Liver (tissue), 9 donors: ENCODE measurements around the gene SCGN. TPM values are rescaled to one million over a fixed set of nuclear protein-coding genes. Genes with fewer than 3 reads are reported as not detected.
A peak's percentile ranks its signal among the peaks of the same experiment; 100 is the strongest.
"Not testable (repeated sequence)": the region's sequence is repeated elsewhere in the genome, so short reads cannot be mapped to it uniquely, and the experiment has no call there.

ENCODE experiments used
- DNase-seq: peaks from one replicate; pipeline ENCODE4 v3.0.0-alpha.2; 2017; ENCODE audit warnings: low spot score
- H3K27ac ChIP-seq, 2 donors: one replicate each; pipeline ENCODE4 v1.7.0; 2013; ENCODE audit warnings: inconsistent platforms in 2 of 2, low read length in 2 of 2, control low read depth in 1 of 2, low read depth in 1 of 2, mild to moderate bottlenecking in 1 of 2
- H3K27me3 ChIP-seq, 4 donors: one replicate each; pipeline versions ENCODE4 v1.6.1 to v1.7.0; 2013; ENCODE audit warnings: low read length in 3 of 4, inconsistent platforms in 1 of 4, mild to moderate bottlenecking in 1 of 4, moderate library complexity in 1 of 4; ENCODE audit not compliant: control insufficient read depth in 4 of 4, insufficient read depth in 4 of 4
- H3K36me3 ChIP-seq, 4 donors: one replicate each; pipeline versions ENCODE4 v1.6.1 to v1.7.0; 2013; ENCODE audit warnings: low read length in 3 of 4, mild to moderate bottlenecking in 3 of 4, low read depth in 1 of 4, moderate library complexity in 1 of 4; ENCODE audit not compliant: control insufficient read depth in 4 of 4, insufficient read depth in 3 of 4
- H3K4me1 ChIP-seq, 4 donors: one replicate each; pipeline versions ENCODE4 v1.6.1 to v1.7.0; 2013; ENCODE audit warnings: low read length in 3 of 4, mild to moderate bottlenecking in 3 of 4, moderate library complexity in 1 of 4; ENCODE audit not compliant: control insufficient read depth in 4 of 4, insufficient read depth in 4 of 4
- H3K4me3 ChIP-seq, 3 donors: one replicate each; pipeline versions ENCODE4 v1.6.1 to v1.7.0; 2013; ENCODE audit warnings: low read length in 3 of 3, control low read depth in 1 of 3, low read depth in 1 of 3, mild to moderate bottlenecking in 1 of 3
- H3K9ac ChIP-seq, 2 donors: one replicate each; pipeline ENCODE4 v1.7.0; 2013; ENCODE audit warnings: low read length in 2 of 2, mild to moderate bottlenecking in 2 of 2, moderate library complexity in 2 of 2, control low read depth in 1 of 2, low read depth in 1 of 2
- H3K9me3 ChIP-seq, 4 donors: one replicate each; pipeline versions ENCODE4 v1.6.1 to v1.7.0; 2013; ENCODE audit warnings: low read length in 3 of 4; ENCODE audit not compliant: control insufficient read depth in 4 of 4
- ATF3 ChIP-seq: IDR thresholded peaks from 2 replicates; pipeline ENCODE4 v1.6.1; 2016; ENCODE audit warnings: antibody characterized with exemption
- FOXA1 ChIP-seq: IDR thresholded peaks from 2 replicates; pipeline ENCODE4 v1.6.1; 2016; ENCODE audit warnings: antibody characterized with exemption
- FOXA2 ChIP-seq: IDR thresholded peaks from 2 replicates; pipeline ENCODE4 v1.6.1; 2016; ENCODE audit warnings: antibody characterized with exemption
- JUND ChIP-seq, 2 donors: IDR thresholded peaks; 2 replicates each; pipeline ENCODE4 v1.6.1; 2016; ENCODE audit warnings: antibody characterized with exemption in 2 of 2
- MAX ChIP-seq: IDR thresholded peaks from 2 replicates; pipeline ENCODE4 v1.6.1; 2016; ENCODE audit warnings: antibody characterized with exemption
- NR2F2 ChIP-seq: IDR thresholded peaks from 2 replicates; pipeline ENCODE4 v1.6.1; 2016; ENCODE audit warnings: antibody characterized with exemption
- RAD21 ChIP-seq, 2 donors: IDR thresholded peaks; 2 replicates each; pipeline ENCODE4 v1.6.1; 2016; ENCODE audit warnings: antibody characterized with exemption in 2 of 2, mild to moderate bottlenecking in 2 of 2
- RXRA ChIP-seq, 2 donors: IDR thresholded peaks; 2 replicates each; pipeline ENCODE4 v1.6.1; 2017 to 2018; ENCODE audit warnings: antibody characterized with exemption in 2 of 2, mild to moderate bottlenecking in 1 of 2
- SP1 ChIP-seq: IDR thresholded peaks from 2 replicates; pipeline ENCODE4 v1.6.1; 2018; ENCODE audit warnings: antibody characterized with exemption, mild to moderate bottlenecking
- TAF1 ChIP-seq: conservative IDR thresholded peaks from 2 replicates; pipeline ENCODE4 v1.6.1; 2016; ENCODE audit warnings: antibody characterized with exemption, mild to moderate bottlenecking
- YY1 ChIP-seq: IDR thresholded peaks from 2 replicates; pipeline ENCODE4 v1.6.1; 2016; ENCODE audit warnings: antibody characterized with exemption, mild to moderate bottlenecking
- ZBTB33 ChIP-seq: IDR thresholded peaks from 2 replicates; pipeline ENCODE4 v1.6.1; 2016; ENCODE audit warnings: antibody characterized with exemption
- WGBS: extraction: QIAGEN DNeasy Blood & Tissue Kit; methylation state at CpG from one replicate; pipeline ENCODE4 v1.1.7; 2013; 5-methylcytosine and 5-hydroxymethylcytosine counted together
- polyA plus RNA-seq, 2 donors: library from polyadenylated mRNA; stranded (reverse) in 1 of 2; unstranded in 1 of 2; fragments of 200-250 nt in 1 of 2; fragments of >200 nt in 1 of 2; fragmentation: Nextera tagmentation in 1 of 2; extraction: Ambion mirVana in 1 of 2; gene quantifications; one replicate each; pipeline versions ENCODE4 v1.2.1 to v1.2.3, GENCODE V29; 2013 to 2015
- total RNA-seq, 2 donors: library from RNA; depleted of rRNA; stranded (reverse); fragments of >200 nt; gene quantifications; one replicate each; pipeline ENCODE4 v1.2.3, GENCODE V29; 2014
- donor health status: healthy.
- donor health status: healthy.
- donor health status: healthy.
- donor health status: healthy.
- donor health status: healthy.

Gene SCGN
- total and polyA plus RNA-seq, 4 donors = 0.28 to 8.1 (median 2.8) TPM

GRCh38 chr6:25746968-25747367 is 95.0 kb downstream of the SCGN start (continued):
- TF ChIP-seq ZBTB33 (no peak), ATF3 (no peak)

GRCh38 chr6:25747477-25747876 is 95.5 kb downstream of the SCGN start:
- Histone ChIP-seq H3K9me3 (no peaks in the 10 kb centered on the region), H3K27me3 (no peaks in the 10 kb centered on the region), H3K4me3 (no peak overlapping the region), H3K4me1 (peaks cover 5 to 29% (median 9%) of the 10 kb centered on the region in 4 donors), H3K27ac (no peak overlapping the region), H3K9ac (no peak overlapping the region), H3K36me3 (no peaks in the 10 kb centered on the region)
- DNase-seq = no peak
- TF ChIP-seq ATF3 (no peak), RAD21 (IDR thresholded peaks at IDR 0.05) (no peak), MAX (no peak), YY1 (no peak), SP1 (no peak), JUND (IDR thresholded peaks at IDR 0.05) (no peak), NR2F2 (no peak), FOXA1 (no peak), TAF1 (no peak), FOXA2 (no peak)
- 82% methylated on average over 2 of the region's 2 CpGs for WGBS

- peak in 1 of 2 donors; percentile 18 for TF ChIP-seq JUND (IDR thresholded peaks at IDR 0.05)
- no peak for TF ChIP-seq ZBTB33
- peak; percentile 45 to 71 for TF ChIP-seq RXRA (IDR thresholded peaks at IDR 0.05)
- Histone ChIP-seq H3K4me3 (no peak overlapping the region), H3K9ac (no peak overlapping the region), H3K36me3 (no peaks in the 10 kb centered on the region), H3K27me3 (no peaks in the 10 kb centered on the region), H3K4me1 (peaks cover 3 to 27% (median 10%) of the 10 kb centered on the region in 4 donors), H3K9me3 (no peaks in the 10 kb centered on the region), H3K27ac (no peak overlapping the region)
- DNase-seq = no peak
Observed at GRCh38 chr6:25748049-25748448, 96.0 kb downstream of the SCGN start.

- not testable (repeated sequence) for H3K27ac ChIP-seq, H3K9ac ChIP-seq, DNase-seq, H3K27me3 ChIP-seq, H3K36me3 ChIP-seq, H3K4me3 ChIP-seq, H3K9me3 ChIP-seq
- H3K4me1 ChIP-seq = peaks cover 3 to 32% (median 12%) of the 10 kb centered on the region in 4 donors
- 52% methylated on average over 17 of the region's 17 CpGs for WGBS
Observed at GRCh38 chr6:25748601-25749517, 96.8 kb downstream of the SCGN start.
